Activated naive CD8-positive, alpha-beta T cell treated with anti-CD3 and anti-CD28 coated beads, Interleukin-2, amount 10 ng/mL, durations not matched to agents 7 days and 5 days (primary cell): ENCODE measurements around the gene DEFB121. TPM values are rescaled to one million over a fixed set of nuclear protein-coding genes. Genes with fewer than 3 reads are reported as not detected.
"Not testable (repeated sequence)": the region's sequence is repeated elsewhere in the genome, so short reads cannot be mapped to it uniquely, and the experiment has no call there.

Source experiments
- ATAC-seq: fragments of 150-1000 bp; cut with Tn5 transposase; one replicate; pipeline ENCODE4 v1.10.0; 2021; ENCODE audit warnings: low read depth, moderate library complexity
- POLR2A ChIA-PET: fragments of 350-600 bp; sonication (Branson Sonifier 250); formaldehyde crosslinking; loops from one replicate; lab custom pipeline; 2021; ENCODE audit warnings: antibody characterized with exemption; lab: Charles Lee
- DNase-seq: peaks from one replicate; pipeline ENCODE4 v3.0.0; 2021
- H3K27ac Mint-ChIP-seq: one replicate; pipeline ENCODE4 v1.8.0; 2022; ENCODE audit warnings: mild to moderate bottlenecking, mixed read lengths
- H3K27me3 Mint-ChIP-seq: one replicate; pipeline ENCODE4 v1.8.0; 2022; ENCODE audit warnings: mild to moderate bottlenecking, moderate library complexity, mixed read lengths
- H3K36me3 Mint-ChIP-seq: one replicate; pipeline ENCODE4 v1.8.0; 2021; ENCODE audit warnings: mild to moderate bottlenecking, mixed read lengths
- H3K4me1 Mint-ChIP-seq: one replicate; pipeline ENCODE4 v1.8.0; 2021; ENCODE audit warnings: mixed read lengths
- H3K4me3 Mint-ChIP-seq: one replicate; pipeline ENCODE4 v1.8.0; 2022; ENCODE audit warnings: mild to moderate bottlenecking, moderate library complexity, mixed read lengths
- H3K9me3 Mint-ChIP-seq: one replicate; pipeline ENCODE4 v1.8.0; 2021; ENCODE audit warnings: mixed read lengths
- total RNA-seq, 2 experiments: library from RNA; stranded (reverse); gene quantifications; one replicate each; pipeline ENCODE4 v1.2.3, GENCODE V29; 2021

Gene DEFB121
- total RNA-seq, 2 experiments from 2014 or later = not detected

- no peaks in the 10 kb centered on the region for H3K4me1 Mint-ChIP-seq
- peaks cover 4% of the 10 kb centered on the region for H3K27me3 Mint-ChIP-seq
- peaks cover 1% of the 10 kb centered on the region for H3K9me3 Mint-ChIP-seq
- ATAC-seq (no peak), DNase-seq (no peak)
- H3K4me3 Mint-ChIP-seq = no peak overlapping the region
- no peaks in the 10 kb centered on the region for H3K36me3 Mint-ChIP-seq
- POLR2A ChIA-PET = no interaction called here
- no peak overlapping the region for H3K27ac Mint-ChIP-seq
Observed at GRCh38 chr20:31414381-31414780, 8.4 kb upstream of the DEFB121 start.

- Mint-ChIP-seq H3K27ac (no peak overlapping the region), H3K27me3 (peaks cover 4% of the 10 kb centered on the region), H3K4me3 (no peak overlapping the region), H3K4me1 (no peaks in the 10 kb centered on the region), H3K36me3 (no peaks in the 10 kb centered on the region), H3K9me3 (peaks cover 1% of the 10 kb centered on the region)
- ATAC-seq = no peak
- POLR2A ChIA-PET = no interaction called here
- DNase-seq = no peak
Observed at GRCh38 chr20:31410011-31410410, 4.0 kb upstream of the DEFB121 start.

DNA sequence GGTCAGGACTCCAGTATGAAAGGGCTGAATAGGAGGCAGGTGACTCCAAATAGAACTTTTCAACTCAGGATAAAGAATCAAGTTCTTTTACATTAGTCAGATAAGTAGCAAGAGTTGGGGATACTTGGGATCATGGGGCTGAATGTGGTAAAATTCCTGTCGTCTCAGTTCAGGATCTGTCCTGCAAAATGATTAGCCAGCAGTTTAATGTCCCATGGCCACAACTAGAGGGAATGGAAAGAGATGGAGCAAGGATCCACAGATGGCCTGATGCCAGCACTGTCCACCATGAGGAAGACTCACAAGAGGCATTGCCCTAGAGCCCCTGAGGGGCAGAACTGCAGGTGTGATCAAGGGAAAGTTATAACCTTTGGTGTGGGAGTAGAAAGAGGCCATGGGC, 2.1 kb downstream of the DEFB121 start:
- POLR2A ChIA-PET = no interaction called here
- Mint-ChIP-seq H3K27ac (no peak overlapping the region), H3K4me3 (no peak overlapping the region), H3K9me3 (no peaks in the 10 kb centered on the region), H3K36me3 (no peaks in the 10 kb centered on the region), H3K27me3 (no peaks in the 10 kb centered on the region), H3K4me1 (no peaks in the 10 kb centered on the region)
- no peak for DNase-seq
- ATAC-seq = no peak

- ATAC-seq (no peak), DNase-seq (no peak)
- Mint-ChIP-seq H3K4me3 (no peak overlapping the region), H3K36me3 (no peaks in the 10 kb centered on the region), H3K27me3 (no peaks in the 10 kb centered on the region), H3K27ac (no peak overlapping the region), H3K4me1 (no peaks in the 10 kb centered on the region), H3K9me3 (no peaks in the 10 kb centered on the region)
- POLR2A ChIA-PET = no interaction called here
Observed at GRCh38 chr20:31394900-31395299, 11.1 kb downstream of the DEFB121 start.

DNA sequence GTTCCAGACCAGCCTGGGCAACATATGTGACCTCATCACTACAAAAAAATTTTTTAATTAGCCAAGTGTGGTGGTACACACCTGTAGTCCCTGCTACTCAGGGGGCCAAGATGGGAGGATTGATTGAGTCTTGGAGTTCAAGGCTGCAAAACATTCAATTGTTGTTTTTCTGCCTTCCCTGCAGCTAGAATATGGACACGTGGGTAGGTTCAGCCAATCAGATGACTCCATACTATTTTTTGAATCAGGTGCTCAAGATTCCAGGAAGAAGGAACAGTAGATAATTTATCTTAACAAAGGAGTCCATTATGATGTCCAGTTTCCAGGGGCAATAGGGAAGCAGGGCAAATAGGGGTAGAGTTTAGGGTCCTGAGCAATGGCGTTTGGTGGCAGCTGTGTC, 13.2 kb downstream of the DEFB121 start:
- Mint-ChIP-seq H3K27ac (no peak overlapping the region), H3K27me3 (peaks cover 2% of the 10 kb centered on the region), H3K9me3 (no peaks in the 10 kb centered on the region), H3K4me3 (no peak overlapping the region), H3K36me3 (no peaks in the 10 kb centered on the region), H3K4me1 (no peaks in the 10 kb centered on the region)
- POLR2A ChIA-PET = no interaction called here
- ATAC-seq = no peak
- DNase-seq = no peak

GRCh38 chr20:31390490-31390889, 15.5 kb downstream of the DEFB121 start, which contains the start of gene DEFB119:
DEFB119 (minus strand) TSS chr20:31390590; CDS start chr20:31390483, 107 bp downstream.
- Mint-ChIP-seq H3K9me3 (no peaks in the 10 kb centered on the region), H3K4me1 (no peaks in the 10 kb centered on the region), H3K4me3 (no peak within 1 kb of the TSS), H3K27ac (no peak within 1 kb of the TSS), H3K36me3 (no peaks in the 10 kb centered on the region), H3K27me3 (peaks cover 2% of the 10 kb centered on the region)
- DNase-seq (no peak), ATAC-seq (no peak)
- POLR2A ChIA-PET = no interaction called here

DNA sequence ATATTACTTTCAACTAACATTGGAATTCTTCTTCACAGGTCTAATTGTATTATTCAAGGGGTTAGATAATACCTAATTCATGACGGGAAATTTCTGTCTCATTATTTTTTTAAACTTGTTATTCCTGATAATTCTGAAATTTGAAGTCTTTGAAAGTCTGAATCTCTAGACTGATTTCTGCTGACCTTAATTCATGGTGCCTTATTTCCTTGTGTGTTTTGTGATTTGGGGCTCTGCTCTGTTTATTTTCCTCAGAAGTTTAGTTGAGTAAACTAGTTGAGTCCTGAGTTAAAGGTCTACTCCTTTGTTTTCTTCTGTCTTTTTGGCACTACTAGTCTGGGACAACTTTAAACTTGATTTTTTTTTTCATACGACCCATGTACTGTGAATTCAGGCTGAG, 31.7 kb downstream of the DEFB121 start:
- Mint-ChIP-seq H3K9me3 (peaks cover 2% of the 10 kb centered on the region), H3K4me1 (no peaks in the 10 kb centered on the region), H3K4me3 (no peak overlapping the region), H3K27ac (no peak overlapping the region), H3K36me3 (no peaks in the 10 kb centered on the region), H3K27me3 (peaks cover 2% of the 10 kb centered on the region)
- ATAC-seq (no peak), DNase-seq (no peak)
- POLR2A ChIA-PET = no interaction called here

DNA sequence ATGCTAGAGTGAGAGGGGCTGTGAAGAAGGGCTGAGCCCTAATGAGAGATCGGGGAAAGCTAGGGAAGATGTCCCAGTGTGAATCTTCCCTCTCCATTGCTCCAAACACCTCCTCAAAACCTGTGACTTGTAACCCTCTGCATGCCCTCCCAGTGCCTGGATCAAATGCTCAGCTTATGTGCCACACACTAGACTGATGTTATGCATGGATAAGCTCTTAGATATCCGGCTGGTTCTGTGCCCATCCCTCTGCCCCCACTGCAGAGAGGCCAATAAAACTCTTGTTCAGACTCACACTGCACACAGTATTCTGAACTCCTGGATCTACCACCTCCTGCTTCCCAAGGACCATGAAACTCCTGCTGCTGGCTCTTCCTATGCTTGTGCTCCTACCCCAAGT, 37.7 kb downstream of the DEFB121 start, which contains the start of gene DEFB118:
DEFB118 (plus strand) TSS at position 301 of the 400 bp plus-strand sequence; CDS start at position 351, 50 bp downstream.
- ATAC-seq (no peak), DNase-seq (no peak)
- no peak within 1 kb of the TSS for H3K27ac Mint-ChIP-seq
- H3K9me3 Mint-ChIP-seq = peaks cover 2% of the 10 kb centered on the region
- POLR2A ChIA-PET = no interaction called here
- no peaks in the 10 kb centered on the region for H3K36me3 Mint-ChIP-seq
- H3K4me3 Mint-ChIP-seq = no peak within 1 kb of the TSS
- no peaks in the 10 kb centered on the region for H3K4me1 Mint-ChIP-seq
- no peaks in the 10 kb centered on the region for H3K27me3 Mint-ChIP-seq

- H3K27me3 Mint-ChIP-seq, ATAC-seq, H3K4me1 Mint-ChIP-seq, H3K4me3 Mint-ChIP-seq, POLR2A ChIA-PET, H3K27ac Mint-ChIP-seq, H3K9me3 Mint-ChIP-seq, H3K36me3 Mint-ChIP-seq, DNase-seq: not testable (repeated sequence)
Observed at GRCh38 chr20:31364272-31364671, 41.7 kb downstream of the DEFB121 start.

GRCh38 chr20:31363295-31363694, 42.7 kb downstream of the DEFB121 start:
- Mint-ChIP-seq H3K27ac (no peak overlapping the region), H3K4me1 (no peaks in the 10 kb centered on the region), H3K27me3 (no peaks in the 10 kb centered on the region), H3K4me3 (no peak overlapping the region), H3K9me3 (peaks cover 2% of the 10 kb centered on the region), H3K36me3 (no peaks in the 10 kb centered on the region)
- POLR2A ChIA-PET = no interaction called here
- DNase-seq (no peak), ATAC-seq (no peak)

DNA sequence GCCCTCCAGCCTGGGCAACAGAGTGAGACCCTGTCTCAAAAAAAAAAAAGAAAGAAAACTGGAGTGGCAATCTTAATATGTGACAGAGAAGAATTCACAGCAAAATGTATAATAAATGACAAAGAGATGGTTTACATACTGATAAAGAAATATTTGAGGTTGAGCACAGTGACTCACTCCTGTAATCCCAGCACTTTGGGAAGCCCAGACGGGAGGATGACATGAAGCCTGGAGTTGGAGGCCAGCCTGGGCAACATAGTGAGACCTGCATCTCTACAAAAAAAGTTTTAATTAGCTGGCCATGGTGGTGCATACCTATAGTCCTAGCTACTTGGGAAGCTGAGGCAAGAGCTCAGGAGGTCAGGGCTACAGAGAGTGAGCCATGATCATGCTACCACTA, 50.0 kb downstream of the DEFB121 start:
- POLR2A ChIA-PET = no interaction called here
- H3K27me3 Mint-ChIP-seq = no peaks in the 10 kb centered on the region

More for the DNA sequence above, 50.0 kb downstream of the DEFB121 start:
- Mint-ChIP-seq H3K9me3 (no peaks in the 10 kb centered on the region), H3K27ac (no peak overlapping the region), H3K4me3 (no peak overlapping the region), H3K36me3 (no peaks in the 10 kb centered on the region), H3K4me1 (no peaks in the 10 kb centered on the region)
- ATAC-seq (no peak), DNase-seq (no peak)

Other genes with a start within 250 kb of the DEFB121 start
- not detected for gene DEFB115, start 148.6 kb downstream of the DEFB121 start, total RNA-seq
- not detected for gene DEFB116, start 97.6 kb downstream of the DEFB121 start, total RNA-seq
- not detected for gene DEFB118, start 37.6 kb downstream of the DEFB121 start, total RNA-seq
- not detected for gene DEFB119, start 15.6 kb downstream of the DEFB121 start, total RNA-seq
- not detected for gene DEFB123, start 34.4 kb upstream of the DEFB121 start, total RNA-seq
- not detected for gene DEFB124, start 68.9 kb upstream of the DEFB121 start, total RNA-seq
- not detected for gene REM1, start 69.1 kb upstream of the DEFB121 start, total RNA-seq
- gene HM13, start 108.2 kb upstream of the DEFB121 start, total RNA-seq = 100 to 1,000 TPM; 112 to 120 TPM
- 1 to 10 TPM in 1 of 2 experiments, under 1 TPM in 1; 0.72 to 1.2 TPM for gene ID1, start 199.1 kb upstream of the DEFB121 start, total RNA-seq
- gene COX4I2, start 231.7 kb upstream of the DEFB121 start, total RNA-seq = not detected